Smooth muscle cell of bladder (primary cell): ENCODE measurements around the gene SMIM24. TPM values are rescaled to one million over a fixed set of nuclear protein-coding genes. Genes with fewer than 3 reads are reported as not detected.

ENCODE experiments used
- total RNA-seq: library from RNA; depleted of rRNA; stranded (reverse); fragments of >200 nt; gene quantifications from 2 replicates; pipeline ENCODE4 v1.2.3, GENCODE V29; 2014

SMIM24 gene
- not detected in 2 replicates for total RNA-seq

DNA sequence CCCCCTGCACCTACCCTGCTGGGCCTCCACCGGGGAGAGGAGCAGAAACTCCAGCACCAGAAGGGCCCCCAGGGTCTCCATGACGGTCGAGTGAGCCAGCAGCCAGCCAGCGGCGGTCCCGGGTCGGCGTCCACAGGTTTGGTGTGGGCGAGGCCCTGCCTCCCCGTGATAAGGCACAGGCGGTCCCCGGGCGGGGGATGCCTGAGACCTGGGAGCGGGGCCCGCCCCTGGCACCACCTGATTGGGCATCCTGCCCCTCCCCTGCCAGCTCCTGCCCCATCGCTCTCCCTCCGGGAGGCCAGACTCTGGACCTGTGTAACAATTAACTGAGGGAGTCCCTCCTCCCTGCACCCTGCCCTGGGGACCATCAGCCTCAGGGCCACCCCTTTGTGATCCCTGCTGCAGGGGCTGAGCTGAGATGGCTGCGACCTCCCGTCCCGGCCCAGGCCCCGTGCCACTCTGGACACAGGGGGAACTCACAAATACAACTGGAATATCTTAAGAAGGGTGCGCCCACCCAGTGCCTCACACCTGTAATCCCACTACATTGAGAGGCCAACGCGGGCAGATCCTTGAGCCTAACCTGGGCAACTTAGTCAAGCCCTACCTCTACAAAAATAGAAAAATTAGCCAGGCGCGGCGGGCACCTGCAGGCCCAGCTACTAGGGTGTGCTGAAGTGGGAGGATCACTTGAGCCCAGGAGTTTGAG, at the start of gene SMIM24:
SMIM24 (minus strand) TSS at position 143 of the 709 bp plus-strand sequence; CDS start at position 81, 62 bp downstream.

GRCh38 chr19:3505598-3506383, 25.5 kb upstream of the SMIM24 start, which contains the start of gene FZR1:
FZR1 (plus strand) TSS chr19:3506311; CDS start chr19:3522990, 16,679 bp downstream.

DNA sequence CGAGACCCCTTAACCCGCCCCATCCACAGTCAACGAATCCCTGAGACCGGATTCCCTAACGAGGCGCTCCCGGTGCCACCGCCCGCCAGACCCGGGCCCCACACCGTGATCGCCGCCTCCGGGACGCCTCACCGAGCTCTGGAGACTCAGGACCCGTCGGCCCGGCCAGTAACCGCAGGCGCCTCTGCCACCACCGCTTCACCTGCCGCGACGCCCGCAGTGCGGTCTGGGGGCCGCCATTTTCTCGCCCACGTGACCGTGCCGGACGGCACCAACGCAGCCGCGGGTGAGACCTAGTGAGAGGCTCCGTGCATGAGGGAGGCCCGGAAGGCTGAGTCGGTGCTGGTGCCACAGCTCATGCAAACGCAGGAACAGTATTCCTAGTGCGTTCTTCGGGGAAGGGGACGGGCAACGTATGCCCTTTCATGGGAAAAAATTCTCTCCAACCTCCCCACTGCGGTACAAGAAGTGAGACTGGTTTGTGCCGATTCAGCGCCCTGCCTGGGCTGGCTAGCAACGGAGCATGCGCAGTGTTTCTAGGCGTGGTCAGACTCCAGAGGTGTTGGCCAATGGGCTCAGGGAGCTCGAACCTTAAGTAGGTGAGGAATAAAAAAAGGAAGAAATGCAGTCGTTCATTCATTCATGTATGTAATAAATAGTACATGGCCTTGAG, 20.2 kb upstream of the SMIM24 start, which contains the start of gene DOHH:
DOHH (minus strand) TSS at position 246 of the 673 bp plus-strand sequence. CDS start 3,860 bp downstream, outside the sequence.

GRCh38 chr19:3483226-3483628, 2.9 kb upstream of the SMIM24 start, which contains the start of gene SMIM44:
SMIM44 (minus strand) TSS chr19:3483441; CDS start chr19:3483403, 38 bp downstream.

Other genes starting within 250 kb of the SMIM24 start
- gene NFIC, start 113.9 kb downstream of the SMIM24 start, total RNA-seq: 33.4 and 34.5 TPM in 2 replicates
- gene SMIM44, start 2.9 kb upstream of the SMIM24 start, total RNA-seq: not detected in 2 replicates
- 7.7 and 9.5 TPM in 2 replicates for gene DOHH, start 20.1 kb upstream of the SMIM24 start, total RNA-seq
- 23.9 and 24.2 TPM in 2 replicates for gene FZR1, start 25.8 kb upstream of the SMIM24 start, total RNA-seq
- not detected in 2 replicates for gene TEKTIP1, start 58.6 kb upstream of the SMIM24 start, total RNA-seq
- gene MFSD12, start 77.1 kb upstream of the SMIM24 start, total RNA-seq: 68.6 and 114 TPM in 2 replicates
- 60.0 and 64.0 TPM in 2 replicates for gene HMG20B, start 92.4 kb upstream of the SMIM24 start, total RNA-seq
- not detected in 2 replicates for gene GIPC3, start 105.0 kb upstream of the SMIM24 start, total RNA-seq
- gene TBXA2R, start 126.3 kb upstream of the SMIM24 start, total RNA-seq: 0.43 and 0.92 TPM in 2 replicates
- 21.3 and 22.4 TPM in 2 replicates for gene CACTIN, start 146.3 kb upstream of the SMIM24 start, total RNA-seq
- 12.5 and 23.0 TPM in 2 replicates for gene PIP5K1C, start 219.9 kb upstream of the SMIM24 start, total RNA-seq
- not detected in 2 replicates for gene TJP3, start 227.9 kb upstream of the SMIM24 start, total RNA-seq